DND-41 (cell line): ENCODE results near the gene FBLN1.

Experiments used
- ATAC-seq: fragments of 200-7000 bp; cut with Tn5 transposase; 3 replicates; pipeline ENCODE4 v1.9.1; 2021; ENCODE audit warnings: low read depth; ENCODE audit not compliant: insufficient read depth
- DNase-seq: peaks from one replicate; pipeline ENCODE4 v3.0.0-alpha.2; 2020
- H2AFZ ChIP-seq: 2 replicates; pipeline ENCODE4 v1.6.0; 2012; ENCODE audit warnings: low read depth, low read length
- H3K27ac ChIP-seq: 2 replicates; pipeline ENCODE4 v1.5.1; 2012; ENCODE audit warnings: low read length, inconsistent platforms
- H3K27me3 ChIP-seq: fragments of 200-600 bp; sonication (generic); 2 replicates; pipeline ENCODE4 v1.6.0; 2012; ENCODE audit warnings: low read length, mild to moderate bottlenecking, inconsistent platforms; ENCODE audit not compliant: insufficient read depth, poor library complexity
- H3K36me3 ChIP-seq: 2 replicates; pipeline ENCODE4 v1.5.1; 2012; ENCODE audit warnings: low read length, inconsistent platforms; ENCODE audit not compliant: insufficient read depth
- H3K4me1 ChIP-seq: 2 replicates; pipeline ENCODE4 v1.5.1; 2012; ENCODE audit warnings: mild to moderate bottlenecking, low read length; ENCODE audit not compliant: insufficient read depth
- H3K4me2 ChIP-seq: 2 replicates; pipeline ENCODE4 v1.6.0; 2012; ENCODE audit warnings: mild to moderate bottlenecking, moderate library complexity, low read length, inconsistent platforms; ENCODE audit not compliant: insufficient read depth
- H3K4me3 ChIP-seq, 2 experiments: fragments of 200-600 bp in 1 of 2; shearing (Covaris generic) in 1 of 2; 2 replicates each; pipeline ENCODE4 v1.5.1; 2012 to 2016; ENCODE audit warnings: inconsistent platforms in 2 of 2, low read length in 2 of 2, mild to moderate bottlenecking in 2 of 2, low read depth in 1 of 2, moderate library complexity in 1 of 2
- H3K79me2 ChIP-seq: 2 replicates; pipeline ENCODE4 v1.6.0; 2012; ENCODE audit warnings: low read length, inconsistent platforms; ENCODE audit not compliant: insufficient read depth
- H3K9ac ChIP-seq: 2 replicates; pipeline ENCODE4 v1.6.0; 2012; ENCODE audit warnings: low read depth, mild to moderate bottlenecking, inconsistent platforms, low read length, moderate library complexity
- H3K9me3 ChIP-seq: 2 replicates; pipeline ENCODE4 v1.5.1; 2012; ENCODE audit warnings: low read length, moderate library complexity, mild to moderate bottlenecking, inconsistent platforms; ENCODE audit not compliant: insufficient read depth, severe bottlenecking
- H4K20me1 ChIP-seq: 2 replicates; pipeline ENCODE4 v1.6.0; 2012; ENCODE audit warnings: low read length; ENCODE audit not compliant: insufficient read depth
- EZH2 ChIP-seq: IDR thresholded peaks from 3 replicates; pipeline ENCODE4 v1.6.1; 2012; ENCODE audit warnings: borderline replicate concordance, low read depth, mild to moderate bottlenecking, moderate library complexity, low read length, inconsistent platforms; ENCODE audit not compliant: severe bottlenecking
- TF ChIP-seq, protein P1 (sequence below): IDR thresholded peaks from 2 replicates; pipeline ENCODE4 v1.5.1; 2012; ENCODE audit warnings: borderline replicate concordance, low read length, moderate library complexity, mild to moderate bottlenecking; ENCODE audit not compliant: poor library complexity, severe bottlenecking; ENCODE audit errors: extremely low read depth

Gene FBLN1, protein sequence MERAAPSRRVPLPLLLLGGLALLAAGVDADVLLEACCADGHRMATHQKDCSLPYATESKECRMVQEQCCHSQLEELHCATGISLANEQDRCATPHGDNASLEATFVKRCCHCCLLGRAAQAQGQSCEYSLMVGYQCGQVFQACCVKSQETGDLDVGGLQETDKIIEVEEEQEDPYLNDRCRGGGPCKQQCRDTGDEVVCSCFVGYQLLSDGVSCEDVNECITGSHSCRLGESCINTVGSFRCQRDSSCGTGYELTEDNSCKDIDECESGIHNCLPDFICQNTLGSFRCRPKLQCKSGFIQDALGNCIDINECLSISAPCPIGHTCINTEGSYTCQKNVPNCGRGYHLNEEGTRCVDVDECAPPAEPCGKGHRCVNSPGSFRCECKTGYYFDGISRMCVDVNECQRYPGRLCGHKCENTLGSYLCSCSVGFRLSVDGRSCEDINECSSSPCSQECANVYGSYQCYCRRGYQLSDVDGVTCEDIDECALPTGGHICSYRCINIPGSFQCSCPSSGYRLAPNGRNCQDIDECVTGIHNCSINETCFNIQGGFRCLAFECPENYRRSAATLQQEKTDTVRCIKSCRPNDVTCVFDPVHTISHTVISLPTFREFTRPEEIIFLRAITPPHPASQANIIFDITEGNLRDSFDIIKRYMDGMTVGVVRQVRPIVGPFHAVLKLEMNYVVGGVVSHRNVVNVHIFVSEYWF

DNA sequence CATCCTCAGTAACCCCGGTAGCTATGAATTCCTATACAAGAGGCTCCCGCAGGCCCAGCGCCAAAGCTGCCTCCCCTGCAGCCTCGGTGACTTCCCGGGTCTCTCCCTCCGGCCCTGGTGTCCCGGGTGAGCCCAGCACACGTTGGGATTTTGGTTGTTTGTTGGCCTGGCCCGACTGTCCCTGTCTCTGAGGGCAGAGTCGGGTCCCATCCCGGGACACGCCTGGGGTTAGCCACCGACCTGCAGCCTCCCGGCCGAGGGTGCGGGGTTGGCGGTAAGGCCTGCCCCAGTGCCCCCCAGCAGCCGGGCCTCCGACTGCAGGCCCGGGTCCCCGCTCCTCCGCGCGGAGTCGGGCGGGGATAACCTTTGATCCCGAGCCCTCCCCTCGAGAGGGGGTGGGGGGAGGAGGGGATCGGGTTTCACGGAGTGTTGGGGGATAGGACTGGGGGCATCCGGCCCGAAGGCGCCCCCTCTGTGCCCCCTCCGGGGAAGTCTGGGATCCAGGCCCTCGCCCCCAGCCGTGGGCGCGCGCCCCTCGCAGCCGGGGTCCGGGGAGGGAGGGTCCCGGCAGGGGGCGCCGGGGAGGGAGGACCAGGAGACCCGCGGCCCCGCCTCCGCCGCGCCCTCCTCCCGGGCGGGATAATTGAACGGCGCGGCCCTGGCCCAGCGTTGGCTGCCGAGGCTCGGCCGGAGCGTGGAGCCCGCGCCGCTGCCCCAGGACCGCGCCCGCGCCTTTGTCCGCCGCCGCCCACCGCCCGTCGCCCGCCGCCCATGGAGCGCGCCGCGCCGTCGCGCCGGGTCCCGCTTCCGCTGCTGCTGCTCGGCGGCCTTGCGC is at the start of gene FBLN1:
Gene FBLN1, plus strand, starts transcription at position 669 of the 835 bp plus-strand sequence. Its CDS starts 103 bp downstream, at position 772.
- Histone ChIP-seq H3K27me3 (no peaks in the 10 kb centered on the region), H3K4me1 (no peaks in the 10 kb centered on the region), H3K79me2 (no peaks in the 10 kb centered on the region), H3K4me2 (no peak within 1 kb of the TSS), H3K4me3 (no peak within 1 kb of the TSS), H3K9me3 (no peaks in the 10 kb centered on the region), H3K27ac (no peak within 1 kb of the TSS), H2AFZ (no peak within 1 kb of the TSS), H3K36me3 (no peaks in the 10 kb centered on the region), H4K20me1 (no peaks in the 10 kb centered on the region), H3K9ac (no peak within 1 kb of the TSS)
- DNase-seq, result no peak
- no peak for ATAC-seq
- no peak for TF ChIP-seq EZH2
- TF ChIP-seq, protein P1, sequence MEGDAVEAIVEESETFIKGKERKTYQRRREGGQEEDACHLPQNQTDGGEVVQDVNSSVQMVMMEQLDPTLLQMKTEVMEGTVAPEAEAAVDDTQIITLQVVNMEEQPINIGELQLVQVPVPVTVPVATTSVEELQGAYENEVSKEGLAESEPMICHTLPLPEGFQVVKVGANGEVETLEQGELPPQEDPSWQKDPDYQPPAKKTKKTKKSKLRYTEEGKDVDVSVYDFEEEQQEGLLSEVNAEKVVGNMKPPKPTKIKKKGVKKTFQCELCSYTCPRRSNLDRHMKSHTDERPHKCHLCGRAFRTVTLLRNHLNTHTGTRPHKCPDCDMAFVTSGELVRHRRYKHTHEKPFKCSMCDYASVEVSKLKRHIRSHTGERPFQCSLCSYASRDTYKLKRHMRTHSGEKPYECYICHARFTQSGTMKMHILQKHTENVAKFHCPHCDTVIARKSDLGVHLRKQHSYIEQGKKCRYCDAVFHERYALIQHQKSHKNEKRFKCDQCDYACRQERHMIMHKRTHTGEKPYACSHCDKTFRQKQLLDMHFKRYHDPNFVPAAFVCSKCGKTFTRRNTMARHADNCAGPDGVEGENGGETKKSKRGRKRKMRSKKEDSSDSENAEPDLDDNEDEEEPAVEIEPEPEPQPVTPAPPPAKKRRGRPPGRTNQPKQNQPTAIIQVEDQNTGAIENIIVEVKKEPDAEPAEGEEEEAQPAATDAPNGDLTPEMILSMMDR, result no peak

DNA sequence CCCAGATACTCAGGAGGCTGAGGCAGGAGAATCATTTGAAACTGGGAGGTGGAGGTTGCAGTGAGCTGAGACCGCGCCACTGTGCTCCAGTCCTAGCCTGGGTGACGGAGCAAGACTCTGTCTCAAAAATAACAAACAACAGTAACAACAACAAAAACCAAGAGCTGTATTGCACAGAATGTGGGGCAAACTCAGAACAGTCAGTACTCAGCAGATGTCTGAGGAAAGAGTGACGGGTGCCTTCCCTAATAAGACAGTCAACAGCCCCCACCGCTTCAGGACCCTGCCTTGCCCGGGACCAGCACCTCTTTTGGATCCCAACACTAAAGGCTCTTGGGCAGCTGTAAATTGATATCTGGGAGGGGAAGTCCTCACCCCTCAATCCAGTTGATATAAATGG is 48.9 kb upstream of the FBLN1 start:
- no peaks in the 10 kb centered on the region for H3K4me1 ChIP-seq
- H3K79me2 ChIP-seq, result no peaks in the 10 kb centered on the region
- DNase-seq (no peak), ATAC-seq (no peak)
- no peak overlapping the region for H2AFZ ChIP-seq
- H3K4me2 ChIP-seq, result no peak overlapping the region
- TF ChIP-seq, protein P1, result no peak
- TF ChIP-seq EZH2, result no peak
- no peak overlapping the region for H3K4me3 ChIP-seq
- H3K27ac ChIP-seq, result no peak overlapping the region
- no peaks in the 10 kb centered on the region for H3K9me3 ChIP-seq
- H3K27me3 ChIP-seq, result peaks cover 12% of the 10 kb centered on the region
- no peaks in the 10 kb centered on the region for H3K36me3 ChIP-seq
- no peaks in the 10 kb centered on the region for H4K20me1 ChIP-seq
- no peak overlapping the region for H3K9ac ChIP-seq

DNA sequence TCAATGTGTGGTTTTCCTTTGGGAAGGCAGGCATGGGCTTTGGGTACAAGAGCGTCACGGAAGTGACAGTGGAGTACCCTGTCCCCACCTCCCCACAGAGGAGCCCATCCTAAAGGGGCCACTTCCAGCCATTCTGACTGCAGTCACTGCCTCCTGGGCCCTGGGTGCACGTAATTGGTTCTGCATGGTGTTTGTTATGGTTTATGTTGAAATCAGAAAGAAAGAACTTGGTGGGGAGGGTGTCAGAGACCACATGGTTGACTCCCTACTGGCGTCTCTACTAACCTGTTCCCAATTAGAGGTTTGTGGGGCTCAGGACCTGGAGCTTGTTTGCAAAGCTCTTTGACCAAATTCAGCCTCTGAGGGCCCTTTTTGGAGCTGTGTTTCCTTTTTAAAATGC is 48.4 kb upstream of the FBLN1 start:
- ATAC-seq (no peak), DNase-seq (no peak)
- no peak for TF ChIP-seq EZH2
- TF ChIP-seq, protein P1, result no peak
- no peak overlapping the region for H3K4me3 ChIP-seq
- no peak overlapping the region for H3K9ac ChIP-seq
- no peaks in the 10 kb centered on the region for H3K79me2 ChIP-seq
- no peaks in the 10 kb centered on the region for H4K20me1 ChIP-seq
- no peaks in the 10 kb centered on the region for H3K9me3 ChIP-seq
- H2AFZ ChIP-seq, result no peak overlapping the region
- peaks cover 12% of the 10 kb centered on the region for H3K27me3 ChIP-seq
- no peaks in the 10 kb centered on the region for H3K4me1 ChIP-seq
- H3K36me3 ChIP-seq, result no peaks in the 10 kb centered on the region
- no peak overlapping the region for H3K27ac ChIP-seq
- H3K4me2 ChIP-seq, result no peak overlapping the region
